ENCODE results near the gene CCNY. TPM values are rescaled to one million over a fixed set of nuclear protein-coding genes. Genes with fewer than 3 reads are reported as not detected.

The CCNY gene
- 45.3 TPM for polyA plus RNA-seq (2013, experiment 1 of 2)
- polyA plus RNA-seq (2013, experiment 2 of 2): 48.1 TPM

DNA sequence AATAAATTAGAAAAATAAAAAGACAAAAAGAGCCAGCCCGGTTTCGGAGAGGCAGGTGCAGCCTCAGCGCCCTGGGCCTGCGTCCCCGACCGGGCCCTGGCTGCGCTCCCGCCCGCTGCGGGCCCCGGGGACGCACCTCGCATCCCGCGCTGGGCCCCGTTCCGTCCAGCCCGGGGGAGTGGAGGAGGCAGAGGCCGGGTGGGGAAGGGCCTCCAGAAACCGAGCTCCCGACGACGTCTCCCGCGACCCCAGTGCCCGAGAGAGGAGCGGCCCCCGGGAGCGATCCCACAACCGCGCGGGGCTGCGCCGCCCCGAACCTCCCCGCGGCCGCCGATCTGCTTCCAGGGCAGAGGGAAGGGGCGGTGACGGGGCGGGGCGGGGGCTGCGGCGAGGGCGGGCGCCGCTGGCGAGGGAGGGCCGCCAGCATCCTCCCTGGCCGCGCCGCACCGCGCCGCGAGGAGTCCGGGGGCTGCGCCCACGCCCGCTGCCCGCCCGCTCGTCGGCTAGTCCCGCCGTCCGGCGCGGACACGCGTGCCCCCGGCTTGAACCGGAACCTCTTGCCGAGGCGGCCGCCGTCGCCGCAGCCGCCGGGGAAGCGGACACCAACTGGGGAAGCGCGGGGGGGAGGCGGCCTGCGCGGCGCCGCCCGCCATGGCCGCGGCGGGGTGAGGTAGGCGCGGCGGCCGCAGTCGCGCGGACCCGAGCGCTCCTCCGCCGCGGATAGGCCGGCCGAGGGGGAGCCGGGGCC lies at the start of gene CCNY:
TSS of gene CCNY (plus strand) at position 426 of the 748 bp plus-strand sequence. CDS start 545 bp downstream, outside the sequence.
- peak within 1 kb of the TSS; percentile 92 for H3K9ac ChIP-seq (ENCODE audit: low read length)
- H3K27me3 ChIP-seq (ENCODE audit: control insufficient read depth in 1 of 2, insufficient read depth in 1 of 2, low read length in 2 of 2): no peaks in the 10 kb centered on the region
- no peak within 1 kb of the TSS for H3K27ac ChIP-seq (ENCODE audit: low read length, poor library complexity, severe bottlenecking)
- H3K14ac ChIP-seq (ENCODE audit: low read length in 2 of 2): peak within 1 kb of the TSS; percentile 11 to 90
- peak; percentile 72 for DNase-seq
- no peak within 1 kb of the TSS for H2AK5ac ChIP-seq (ENCODE audit: low read length, severe bottlenecking)
- peak within 1 kb of the TSS; percentile 87 to 91 for H3K18ac ChIP-seq (ENCODE audit: low read depth in 1 of 2, low read length in 2 of 2)
- peak within 1 kb of the TSS; percentile 80 for H2AFZ ChIP-seq (ENCODE audit: low read depth, low read length)
- 2% methylated on average over 42 of the region's 109 CpGs for WGBS
- H3K79me1 ChIP-seq (replicated peaks; ENCODE audit: low read length, poor library complexity, severe bottlenecking): peaks cover 11% of the 10 kb centered on the region
- H3K23ac ChIP-seq (ENCODE audit: low read length in 2 of 2): peak within 1 kb of the TSS in 1 of 2 experiments; percentile 46
- peak within 1 kb of the TSS; percentile 92 for H2BK120ac ChIP-seq (ENCODE audit: low read depth, low read length)
- H4K8ac ChIP-seq (ENCODE audit: low read length): peak within 1 kb of the TSS; percentile 76
- H3K4ac ChIP-seq (ENCODE audit: low read depth in 1 of 2, low read length in 2 of 2): peak within 1 kb of the TSS; percentile 62 to 88
- H4K91ac ChIP-seq (ENCODE audit: low read length): peak within 1 kb of the TSS; percentile 97
- peak within 1 kb of the TSS; percentile 92 for H3K4me2 ChIP-seq (ENCODE audit: low read length, poor library complexity, severe bottlenecking)
- peaks cover 0 to 11% of the 10 kb centered on the region in 2 experiments for H3K36me3 ChIP-seq (ENCODE audit: control insufficient read depth in 1 of 2, insufficient read depth in 2 of 2, low read depth in 1 of 2, low read length in 2 of 2)
- peak within 1 kb of the TSS in 1 of 2 experiments; percentile 63 for H2BK12ac ChIP-seq (ENCODE audit: low read length in 2 of 2)
- no peak within 1 kb of the TSS for H2BK5ac ChIP-seq (ENCODE audit: low read depth, low read length, poor library complexity, severe bottlenecking)
- peak within 1 kb of the TSS; percentile 92 for H2BK15ac ChIP-seq (ENCODE audit: low read depth, poor library complexity, severe bottlenecking)
- H3K9me3 ChIP-seq (ENCODE audit: control insufficient read depth, low read length): no peaks in the 10 kb centered on the region
- H3K4me3 ChIP-seq (ENCODE audit: insufficient read depth in 1 of 2, low read depth in 1 of 2, low read length in 2 of 2): peak within 1 kb of the TSS; percentile 86 to 96
- H3K4me1 ChIP-seq (ENCODE audit: control insufficient read depth, insufficient read depth, low read depth, low read length): peaks cover 13% of the 10 kb centered on the region

DNA sequence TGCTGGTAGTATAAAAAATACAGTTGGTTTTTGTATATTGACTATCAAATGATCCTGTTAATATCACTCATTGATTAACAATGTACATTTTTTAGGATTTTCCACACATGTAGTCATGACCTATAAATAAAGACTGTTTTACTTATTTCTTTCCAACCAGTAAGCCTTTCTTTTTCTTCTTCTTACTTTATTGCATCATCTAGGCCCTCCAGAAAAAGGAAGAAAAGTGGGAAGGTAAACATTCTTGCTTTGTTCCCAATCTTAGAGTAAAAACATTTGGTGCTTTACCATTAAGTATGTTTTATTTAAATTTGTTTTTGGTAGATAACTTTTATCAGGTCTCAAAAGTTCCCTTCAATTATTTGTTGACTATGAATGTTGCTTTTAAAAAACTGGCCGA lies 47.1 kb upstream of the CCNY start:
- H4K8ac ChIP-seq (ENCODE audit: low read length): no peak overlapping the region
- no peak overlapping the region for H2BK5ac ChIP-seq (ENCODE audit: low read depth, low read length, poor library complexity, severe bottlenecking)
- no peak overlapping the region for H4K91ac ChIP-seq (ENCODE audit: low read length)
- no peak overlapping the region for H2BK120ac ChIP-seq (ENCODE audit: low read depth, low read length)
- DNase-seq: no peak
- no peak overlapping the region for H3K4me2 ChIP-seq (ENCODE audit: low read length, poor library complexity, severe bottlenecking)
- H3K27ac ChIP-seq (ENCODE audit: low read length, poor library complexity, severe bottlenecking): no peak overlapping the region
- no peak overlapping the region for H3K4me3 ChIP-seq (ENCODE audit: insufficient read depth in 1 of 2, low read depth in 1 of 2, low read length in 2 of 2)
- H3K23ac ChIP-seq (ENCODE audit: low read length in 2 of 2): no peak overlapping the region
- H2AFZ ChIP-seq (ENCODE audit: low read depth, low read length): no peak overlapping the region
- no peak overlapping the region for H3K9ac ChIP-seq (ENCODE audit: low read length)
- H3K36me3 ChIP-seq (ENCODE audit: control insufficient read depth in 1 of 2, insufficient read depth in 2 of 2, low read depth in 1 of 2, low read length in 2 of 2): no peaks in the 10 kb centered on the region
- 100% methylated on average over 1 of the region's 1 CpG for WGBS
- no peaks in the 10 kb centered on the region for H3K79me1 ChIP-seq (replicated peaks; ENCODE audit: low read length, poor library complexity, severe bottlenecking)
- no peak overlapping the region for H3K14ac ChIP-seq (ENCODE audit: low read length in 2 of 2)
- no peak overlapping the region for H3K18ac ChIP-seq (ENCODE audit: low read depth in 1 of 2, low read length in 2 of 2)
- H2BK12ac ChIP-seq (ENCODE audit: low read length in 2 of 2): no peak overlapping the region
- H3K4ac ChIP-seq (ENCODE audit: low read depth in 1 of 2, low read length in 2 of 2): no peak overlapping the region
- H3K9me3 ChIP-seq (ENCODE audit: control insufficient read depth, low read length): no peaks in the 10 kb centered on the region
- H2AK5ac ChIP-seq (ENCODE audit: low read length, severe bottlenecking): no peak overlapping the region
- H3K4me1 ChIP-seq (ENCODE audit: control insufficient read depth, insufficient read depth, low read depth, low read length): no peaks in the 10 kb centered on the region
- H3K27me3 ChIP-seq (ENCODE audit: control insufficient read depth in 1 of 2, insufficient read depth in 1 of 2, low read length in 2 of 2): no peaks in the 10 kb centered on the region
- no peak overlapping the region for H2BK15ac ChIP-seq (ENCODE audit: low read depth, poor library complexity, severe bottlenecking)

DNA sequence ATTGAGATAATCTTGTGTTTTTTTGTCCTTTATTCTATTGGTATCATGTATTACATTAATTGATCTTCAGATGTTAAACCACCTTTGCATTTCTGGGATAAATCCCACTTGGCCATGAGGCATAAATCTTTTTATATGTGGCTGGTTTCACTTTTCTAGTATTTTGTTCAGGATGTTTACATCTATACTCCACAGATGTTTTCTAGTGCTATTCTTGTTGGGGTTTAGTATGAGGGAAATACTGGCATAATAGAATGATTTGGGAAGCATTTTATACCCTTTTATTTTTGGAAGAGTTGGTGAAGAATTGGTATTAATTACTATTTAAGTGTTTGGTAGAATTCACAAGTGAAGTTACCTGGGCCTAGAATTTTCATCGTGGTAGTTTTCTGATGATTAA lies 41.8 kb upstream of the CCNY start:
- no peaks in the 10 kb centered on the region for H3K4me1 ChIP-seq (ENCODE audit: control insufficient read depth, insufficient read depth, low read depth, low read length)
- no peaks in the 10 kb centered on the region for H3K36me3 ChIP-seq (ENCODE audit: control insufficient read depth in 1 of 2, insufficient read depth in 2 of 2, low read depth in 1 of 2, low read length in 2 of 2)
- no peak overlapping the region for H2BK12ac ChIP-seq (ENCODE audit: low read length in 2 of 2)
- no peaks in the 10 kb centered on the region for H3K79me1 ChIP-seq (replicated peaks; ENCODE audit: low read length, poor library complexity, severe bottlenecking)
- H2AK5ac ChIP-seq (ENCODE audit: low read length, severe bottlenecking): no peak overlapping the region
- no peak overlapping the region for H3K4me2 ChIP-seq (ENCODE audit: low read length, poor library complexity, severe bottlenecking)
- no peak overlapping the region for H4K91ac ChIP-seq (ENCODE audit: low read length)
- DNase-seq: no peak
- H2BK15ac ChIP-seq (ENCODE audit: low read depth, poor library complexity, severe bottlenecking): no peak overlapping the region
- no peak overlapping the region for H3K9ac ChIP-seq (ENCODE audit: low read length)
- H4K8ac ChIP-seq (ENCODE audit: low read length): no peak overlapping the region
- no peak overlapping the region for H3K23ac ChIP-seq (ENCODE audit: low read length in 2 of 2)
- no peaks in the 10 kb centered on the region for H3K27me3 ChIP-seq (ENCODE audit: control insufficient read depth in 1 of 2, insufficient read depth in 1 of 2, low read length in 2 of 2)
- H3K4ac ChIP-seq (ENCODE audit: low read depth in 1 of 2, low read length in 2 of 2): no peak overlapping the region
- no peak overlapping the region for H3K14ac ChIP-seq (ENCODE audit: low read length in 2 of 2)
- no peak overlapping the region for H2BK5ac ChIP-seq (ENCODE audit: low read depth, low read length, poor library complexity, severe bottlenecking)
- WGBS: 100% methylated on average over 1 of the region's 1 CpG
- H3K27ac ChIP-seq (ENCODE audit: low read length, poor library complexity, severe bottlenecking): no peak overlapping the region
- no peak overlapping the region for H3K4me3 ChIP-seq (ENCODE audit: insufficient read depth in 1 of 2, low read depth in 1 of 2, low read length in 2 of 2)
- no peaks in the 10 kb centered on the region for H3K9me3 ChIP-seq (ENCODE audit: control insufficient read depth, low read length)
- H2AFZ ChIP-seq (ENCODE audit: low read depth, low read length): no peak overlapping the region
- H2BK120ac ChIP-seq (ENCODE audit: low read depth, low read length): no peak overlapping the region
- no peak overlapping the region for H3K18ac ChIP-seq (ENCODE audit: low read depth in 1 of 2, low read length in 2 of 2)

DNA sequence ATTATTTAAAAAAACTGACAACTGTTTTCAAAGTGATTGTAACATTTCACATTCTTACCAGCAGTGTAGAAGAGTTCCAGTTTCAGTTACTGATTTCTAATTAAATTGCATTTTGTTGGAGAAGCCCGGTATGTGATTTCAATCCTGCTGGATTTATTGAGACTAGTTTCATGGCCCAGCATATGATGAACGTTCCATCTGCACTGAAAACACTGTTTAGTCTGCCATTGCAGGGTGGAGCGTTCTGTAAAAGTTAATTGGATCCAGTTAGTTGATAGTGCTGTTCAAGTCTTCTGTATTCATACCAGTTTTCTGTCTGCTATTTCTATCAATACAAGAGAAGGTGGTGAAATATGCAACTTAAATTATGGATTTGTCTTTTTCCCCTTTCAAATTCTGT lies 37.3 kb upstream of the CCNY start:
- no peak for DNase-seq
- Histone ChIP-seq H3K36me3 (ENCODE audit: control insufficient read depth in 1 of 2, insufficient read depth in 2 of 2, low read depth in 1 of 2, low read length in 2 of 2) (no peaks in the 10 kb centered on the region), H4K8ac (ENCODE audit: low read length) (no peak overlapping the region), H2AFZ (ENCODE audit: low read depth, low read length) (no peak overlapping the region), H3K4me2 (ENCODE audit: low read length, poor library complexity, severe bottlenecking) (no peak overlapping the region), H3K14ac (ENCODE audit: low read length in 2 of 2) (no peak overlapping the region), H3K4me3 (ENCODE audit: insufficient read depth in 1 of 2, low read depth in 1 of 2, low read length in 2 of 2) (no peak overlapping the region), H3K18ac (ENCODE audit: low read depth in 1 of 2, low read length in 2 of 2) (no peak overlapping the region), H3K4ac (ENCODE audit: low read depth in 1 of 2, low read length in 2 of 2) (no peak overlapping the region), H3K9ac (ENCODE audit: low read length) (peak overlapping the region; percentile 75), H2AK5ac (ENCODE audit: low read length, severe bottlenecking) (no peak overlapping the region), H3K27ac (ENCODE audit: low read length, poor library complexity, severe bottlenecking) (no peak overlapping the region), H3K79me1 (replicated peaks; ENCODE audit: low read length, poor library complexity, severe bottlenecking) (no peaks in the 10 kb centered on the region), H2BK5ac (ENCODE audit: low read depth, low read length, poor library complexity, severe bottlenecking) (no peak overlapping the region), H3K27me3 (ENCODE audit: control insufficient read depth in 1 of 2, insufficient read depth in 1 of 2, low read length in 2 of 2) (no peaks in the 10 kb centered on the region), H2BK15ac (ENCODE audit: low read depth, poor library complexity, severe bottlenecking) (no peak overlapping the region), H3K23ac (ENCODE audit: low read length in 2 of 2) (no peak overlapping the region), H3K4me1 (ENCODE audit: control insufficient read depth, insufficient read depth, low read depth, low read length) (no peaks in the 10 kb centered on the region), H2BK12ac (ENCODE audit: low read length in 2 of 2) (no peak overlapping the region), H3K9me3 (ENCODE audit: control insufficient read depth, low read length) (no peaks in the 10 kb centered on the region), H2BK120ac (ENCODE audit: low read depth, low read length) (no peak overlapping the region), H4K91ac (ENCODE audit: low read length) (no peak overlapping the region)
- WGBS: 100% methylated on average over 3 of the region's 3 CpGs
